IMR-90 (cell line): Measurements from ENCODE around the gene RNGTT. TPM values are rescaled to one million over a fixed set of nuclear protein-coding genes. Genes with fewer than 3 reads are reported as not detected.

Experiments
- ATAC-seq: fragments of 200-7000 bp; cut with Tn5 transposase; 2 replicates; pipeline ENCODE4 v1.9.1; 2020; ENCODE audit warnings: low read depth, mild to moderate bottlenecking, moderate library complexity
- BruUV-seq: library from RNA; stranded (reverse); fragments of 400-500 nt; replicated peaks from 2 replicates; lab custom pipeline; 2021; lab: Mats Ljungman, UMichigan
- CTCF ChIA-PET: fragments of 300-600 bp; formaldehyde crosslinking; extraction: SDS; loops from one replicate; lab custom pipeline; 2021; ENCODE audit warnings: antibody characterized with exemption; lab: Yijun Ruan, JAX
- POLR2A ChIA-PET: fragments of 300-600 bp; sonication (Branson Sonifier 250); formaldehyde crosslinking; loops from one replicate; lab custom pipeline; 2022; ENCODE audit warnings: antibody characterized with exemption; ENCODE audit not compliant: unreplicated experiment; lab: Charles Lee
- DNase-seq: peaks from one replicate; pipeline ENCODE4 v3.0.0; 2013
- H2AFZ ChIP-seq: replicated peaks from 2 replicates; pipeline ENCODE3; 2013; ENCODE audit warnings: low read length, mild to moderate bottlenecking; ENCODE audit not compliant: poor library complexity
- H2AK5ac ChIP-seq: 2 replicates; pipeline ENCODE4 v1.6.1; 2013; ENCODE audit warnings: low read depth, low read length, inconsistent platforms
- H2AK9ac ChIP-seq: replicated peaks from 2 replicates; pipeline ENCODE3; 2013; ENCODE audit warnings: mild to moderate bottlenecking, low read depth, low read length, moderate library complexity; ENCODE audit not compliant: poor library complexity
- H2BK120ac ChIP-seq: 2 replicates; pipeline ENCODE4 v1.6.1; 2013; ENCODE audit warnings: low read depth, low read length, inconsistent platforms
- H2BK15ac ChIP-seq: 3 replicates; pipeline ENCODE4 v1.6.1; 2013; ENCODE audit warnings: low read depth, low read length, inconsistent platforms
- H2BK20ac ChIP-seq: 2 replicates; pipeline ENCODE4 v1.6.1; 2013; ENCODE audit warnings: low read depth, mild to moderate bottlenecking, inconsistent platforms, low read length, moderate library complexity
- H2BK5ac ChIP-seq: 2 replicates; pipeline ENCODE4 v1.6.1; 2013; ENCODE audit warnings: mild to moderate bottlenecking, low read depth, low read length, inconsistent platforms; ENCODE audit not compliant: poor library complexity, severe bottlenecking
- H3K14ac ChIP-seq: replicated peaks from 2 replicates; pipeline ENCODE4 v1.6.1; 2013; ENCODE audit warnings: low read depth, low read length, inconsistent platforms
- H3K18ac ChIP-seq: 2 replicates; pipeline ENCODE4 v1.6.1; 2013; ENCODE audit warnings: low read depth, low read length, control low read depth
- H3K23ac ChIP-seq: 2 replicates; pipeline ENCODE4 v1.6.1; 2013; ENCODE audit warnings: low read depth, low read length, inconsistent platforms
- H3K27ac ChIP-seq: 2 replicates; pipeline ENCODE4 v1.5.1; 2013; ENCODE audit warnings: mild to moderate bottlenecking, control low read depth, low read length; ENCODE audit not compliant: insufficient read depth
- H3K27me3 ChIP-seq: 2 replicates; pipeline ENCODE4 v1.6.1; 2013; ENCODE audit warnings: low read length; ENCODE audit not compliant: control insufficient read depth, insufficient read depth
- H3K36me3 ChIP-seq: 2 replicates; pipeline ENCODE4 v1.6.1; 2013; ENCODE audit warnings: low read length, mixed read lengths; ENCODE audit not compliant: control insufficient read depth, insufficient read depth
- H3K4ac ChIP-seq: 2 replicates; pipeline ENCODE4 v1.6.1; 2013; ENCODE audit warnings: low read depth, low read length, inconsistent platforms
- H3K4me1 ChIP-seq: 2 replicates; pipeline ENCODE4 v1.6.1; 2013; ENCODE audit warnings: low read length, mixed read lengths; ENCODE audit not compliant: control insufficient read depth, insufficient read depth
- H3K4me2 ChIP-seq: 2 replicates; pipeline ENCODE4 v1.6.1; 2013; ENCODE audit warnings: low read depth, mild to moderate bottlenecking, control low read depth, low read length, moderate library complexity
- H3K4me3 ChIP-seq: 2 replicates; pipeline ENCODE4 v1.5.1; 2013; ENCODE audit warnings: low read depth, mild to moderate bottlenecking, control low read depth, low read length, moderate library complexity; ENCODE audit not compliant: insufficient read depth
- H3K56ac ChIP-seq: 2 replicates; pipeline ENCODE4 v1.6.1; 2013; ENCODE audit warnings: low read length, inconsistent platforms; ENCODE audit not compliant: insufficient read depth; ENCODE audit errors: extremely low read depth
- H3K79me1 ChIP-seq, 2 experiments: 2 replicates each; pipeline ENCODE4 v1.6.1; 2013; ENCODE audit warnings: low read length in 2 of 2, inconsistent platforms in 1 of 2, low read depth in 1 of 2
- H3K9ac ChIP-seq: 2 replicates; pipeline ENCODE4 v1.6.1; 2013; ENCODE audit warnings: low read depth, low read length, control low read depth
- H3K9me1 ChIP-seq: 2 replicates; pipeline ENCODE4 v1.6.1; 2013; ENCODE audit warnings: low read length, inconsistent platforms; ENCODE audit not compliant: insufficient read depth
- H3K9me3 ChIP-seq: 2 replicates; pipeline ENCODE4 v1.6.1; 2013; ENCODE audit warnings: low read length; ENCODE audit not compliant: control insufficient read depth, insufficient read depth
- H4K20me1 ChIP-seq: 2 replicates; pipeline ENCODE4 v1.6.1; 2013; ENCODE audit warnings: low read length, inconsistent platforms; ENCODE audit not compliant: insufficient read depth
- H4K5ac ChIP-seq: 2 replicates; pipeline ENCODE4 v1.6.1; 2013; ENCODE audit warnings: mild to moderate bottlenecking, low read depth, low read length, control low read depth
- H4K8ac ChIP-seq, 2 experiments: 2 replicates each; pipeline ENCODE4 v1.6.1; 2013; ENCODE audit warnings: low read depth in 2 of 2, low read length in 2 of 2, control low read depth in 1 of 2, inconsistent platforms in 1 of 2
- H4K91ac ChIP-seq: 2 replicates; pipeline ENCODE4 v1.6.1; 2013; ENCODE audit warnings: low read depth, low read length, inconsistent platforms; ENCODE audit not compliant: insufficient read depth
- CTCF ChIP-seq: conservative IDR thresholded peaks from 2 replicates; pipeline ENCODE4 v1.5.1; 2012; ENCODE audit warnings: mild to moderate bottlenecking, low read depth, low read length, improper control_type of control experiment
- MAFK ChIP-seq: IDR thresholded peaks from 2 replicates; pipeline ENCODE4 v1.6.1; 2012; ENCODE audit warnings: low read depth, low read length, improper control_type of control experiment
- WGBS, 2 experiments: methylation state at CpG; one replicate each; pipeline versions ENCODE4 v1.1.5 to v1.1.7; 2013; ENCODE audit warnings: missing lambda C conversion rate in 2 of 2; ENCODE audit not compliant: insufficient read length in 1 of 2; ENCODE audit errors: extremely low coverage in 2 of 2; 5-methylcytosine and 5-hydroxymethylcytosine counted together
- dilution Hi-C: fragments of 300-500 bp; cut with HindIII; formaldehyde crosslinking; loops from one replicate; pipeline ENCODE4 v1.14.3; 2018; ENCODE audit warnings: low sequenced_read_pairs; ENCODE audit not compliant: unreplicated experiment
- in situ Hi-C: fragments of 300-500 bp; cut with MboI; formaldehyde crosslinking; loops from 3 replicates; pipeline ENCODE4 v1.14.3; 2019; ENCODE audit warnings: low sequenced_read_pairs, inconsistent platforms, mixed read lengths
- intact Hi-C: fragments of 100-400 bp; cut with micrococcal nuclease; formaldehyde crosslinking; loops from 2 replicates; pipeline ENCODE4 v1.10.0; 2022
- polyA plus RNA-seq, 3 experiments: library from polyadenylated mRNA; depleted of rRNA; stranded (reverse); fragments of >200 nt; gene quantifications; 2 replicates each; pipeline ENCODE4 v1.2.3, GENCODE V29; 2012; ENCODE audit warnings: low replicate concordance in 1 of 3
- total RNA-seq: library from RNA; depleted of rRNA; stranded (reverse); fragments of >200 nt; gene quantifications from 2 replicates; pipeline ENCODE4 v1.2.3, GENCODE V29; 2012

Gene RNGTT
- total and polyA plus RNA-seq, 2 of the 4 experiments (the other 2 are of a cell fraction), result 5.4 to 21.7 TPM

GRCh38 chr6:88650029-88650619, 313.3 kb downstream of the RNGTT start:
- H3K14ac ChIP-seq, result no peak overlapping the region
- H3K4me2 ChIP-seq, result no peak overlapping the region
- H4K20me1 ChIP-seq, result no peaks in the 10 kb centered on the region
- WGBS, 2 experiments, result 80% methylated on average over 3 of the region's 5 CpGs; no CpG with 5 or more reads in 1 of the 2 experiments
- H3K23ac ChIP-seq, result no peak overlapping the region
- no peaks in the 10 kb centered on the region for H3K27me3 ChIP-seq
- TF ChIP-seq CTCF (no peak), MAFK (peak; percentile 79)
- no peak overlapping the region for H3K9ac ChIP-seq
- no peaks in the 10 kb centered on the region for H3K4me1 ChIP-seq
- H2BK20ac ChIP-seq, result no peak overlapping the region
- no peak overlapping the region for H3K4me3 ChIP-seq
- H3K9me1 ChIP-seq, result no peaks in the 10 kb centered on the region
- H2BK5ac ChIP-seq, result no peak overlapping the region
- in situ Hi-C loops, result no loop called here
- intact Hi-C loops, result no loop called here
- CTCF ChIA-PET, result interaction anchor here (0.6 kb wide), 1 partner anchor 9 kb away, joined by 4 read pairs; no protein-coding TSS in a partner anchor
- H3K18ac ChIP-seq, result no peak overlapping the region
- no peak overlapping the region for H2AK5ac ChIP-seq
- H2BK120ac ChIP-seq, result no peak overlapping the region
- no peak overlapping the region for H4K5ac ChIP-seq
- no peaks in the 10 kb centered on the region for H3K9me3 ChIP-seq
- dilution Hi-C loops, result no loop called here
- DNase-seq (peak; percentile 91), ATAC-seq (peak; percentile 94)
- no peak overlapping the region for H4K91ac ChIP-seq
- no TSS peak for BruUV-seq
- H3K79me1 ChIP-seq, result peaks cover 0 to 3% of the 10 kb centered on the region in 2 experiments; a peak in 1 of 4 replicates
- no peak overlapping the region for H2AK9ac ChIP-seq
- H2AFZ ChIP-seq, result no peak overlapping the region
- no peak overlapping the region for H3K4ac ChIP-seq
- POLR2A ChIA-PET, result no interaction called here
- H3K36me3 ChIP-seq, result no peaks in the 10 kb centered on the region
- no peak overlapping the region for H2BK15ac ChIP-seq
- no peak overlapping the region for H4K8ac ChIP-seq
- no peak overlapping the region for H3K56ac ChIP-seq
- no peak overlapping the region for H3K27ac ChIP-seq
